GM19193 (cell line): ENCODE measurements around the gene TPST2.

Source experiments
- POLR2A ChIP-seq: IDR thresholded peaks from 4 replicates; pipeline ENCODE4 v1.6.1; 2011; ENCODE audit not compliant: insufficient read depth, insufficient read length; ENCODE audit errors: extremely low read depth

TPST2 gene

GRCh38 chr22:26576026-26576680 is 13.8 kb downstream of the TPST2 start:
- TF ChIP-seq POLR2A, result no peak

DNA sequence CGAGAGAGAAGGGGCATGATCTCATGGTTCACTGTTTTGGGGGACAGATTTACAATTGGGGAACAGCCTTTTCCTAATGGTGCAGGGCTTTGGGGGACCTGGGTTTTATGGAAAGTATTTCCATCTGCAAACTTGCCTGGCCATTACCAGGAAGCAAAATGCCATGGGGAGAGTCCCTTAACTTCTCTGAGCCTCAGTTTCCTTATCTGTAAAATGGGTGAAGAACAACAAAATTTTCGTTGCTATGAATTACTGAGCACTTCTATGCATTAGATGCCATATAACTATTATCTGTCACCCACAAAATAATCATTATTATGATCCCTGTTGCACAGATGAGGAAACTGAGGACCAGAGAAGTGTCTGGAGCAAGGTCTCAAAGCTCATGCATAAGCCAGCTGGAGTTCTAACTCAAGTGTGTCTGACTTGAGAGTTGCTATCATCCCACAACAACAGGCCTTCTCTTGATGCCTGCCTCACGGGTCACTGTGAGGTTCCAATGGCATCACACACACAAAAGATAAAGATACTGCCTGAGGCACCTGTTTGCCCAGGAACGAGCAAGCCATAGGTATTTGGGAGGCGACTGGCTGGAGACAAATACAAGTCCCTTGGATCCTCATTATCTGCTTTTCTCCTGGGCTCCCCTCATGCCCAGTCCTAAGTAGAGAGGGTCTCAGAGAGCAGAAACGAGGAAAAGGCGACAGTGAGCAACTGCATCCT is 15.8 kb downstream of the TPST2 start:
- no peak for TF ChIP-seq POLR2A

DNA sequence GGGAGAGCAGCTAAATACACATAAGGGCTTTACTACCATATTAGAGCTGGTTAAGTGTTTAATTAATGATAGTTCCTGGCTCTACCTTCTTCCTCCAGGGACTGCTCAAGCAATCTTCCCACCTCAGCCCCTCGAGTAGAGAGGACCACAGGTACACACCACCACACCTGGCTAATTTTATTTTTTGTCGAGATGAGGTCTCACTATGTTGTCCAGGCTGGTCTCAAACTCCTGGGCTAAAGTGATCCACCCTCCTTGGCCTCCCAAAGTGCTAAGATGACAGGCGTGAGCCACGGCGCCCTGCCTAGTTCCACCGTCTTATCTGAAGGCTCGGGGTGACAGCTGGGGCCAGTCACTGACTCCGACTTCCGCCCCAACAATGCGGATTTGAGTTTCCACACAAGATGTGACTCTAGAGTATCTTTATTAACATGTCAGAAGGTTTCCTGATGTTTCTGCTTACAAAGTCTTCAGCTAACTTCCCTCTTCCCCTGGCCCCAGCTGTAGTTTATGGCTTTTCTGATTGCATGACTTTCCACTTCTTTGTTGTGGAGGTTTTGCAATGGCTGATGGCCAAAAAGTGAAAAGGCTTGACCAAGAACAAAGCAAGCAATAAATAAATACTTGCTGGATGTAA is 16.8 kb downstream of the TPST2 start:
- TF ChIP-seq POLR2A, result no peak

- TF ChIP-seq POLR2A, result no peak
These were observed 18.9 kb downstream of the TPST2 start for GRCh38 chr22:26570864-26571525.

DNA sequence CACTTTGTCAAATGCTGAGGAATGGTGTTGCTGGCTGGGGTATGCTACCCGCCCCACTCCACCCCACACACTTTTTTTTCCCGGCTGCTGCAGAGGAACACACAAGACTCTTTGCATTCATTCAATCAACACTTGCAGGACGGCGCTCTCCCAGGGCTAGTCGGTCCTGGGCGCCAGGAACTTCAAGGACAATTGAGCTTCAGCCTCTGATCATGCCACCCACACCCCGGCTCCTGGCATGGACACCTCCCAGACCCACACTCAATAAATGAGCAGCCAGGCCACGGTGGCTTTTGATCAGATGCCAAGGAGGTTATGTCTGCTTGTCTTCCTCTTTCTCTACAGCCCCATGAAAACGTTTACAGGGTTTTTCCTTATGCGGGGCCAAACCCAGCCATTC is 19.8 kb downstream of the TPST2 start:
- no peak for TF ChIP-seq POLR2A

DNA sequence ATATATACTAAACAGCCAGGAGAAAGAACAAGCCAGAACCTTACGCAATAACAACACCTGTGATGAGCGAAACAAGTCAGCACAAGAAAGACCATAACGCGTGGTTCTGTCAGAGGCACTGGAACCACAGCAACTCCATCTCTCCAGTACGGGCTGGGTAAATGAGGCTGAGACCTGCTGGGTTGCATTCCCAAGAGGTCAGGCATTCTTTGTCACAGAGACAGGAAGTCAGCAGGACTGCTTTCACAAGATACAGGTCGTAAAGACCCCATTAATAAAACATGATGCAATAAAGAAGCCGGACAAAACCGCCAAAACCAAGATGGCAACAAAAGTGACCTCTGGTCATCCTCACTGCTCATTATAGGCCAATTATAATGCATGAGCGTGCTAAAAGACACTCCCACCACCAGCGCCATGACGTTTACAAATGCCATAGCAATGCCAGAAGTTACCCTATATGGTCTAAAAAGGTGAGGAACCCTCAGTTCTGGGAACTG is 21.7 kb downstream of the TPST2 start:
- no peak for TF ChIP-seq POLR2A

GRCh38 chr22:26567610-26568009 is 22.3 kb downstream of the TPST2 start:
- no peak for TF ChIP-seq POLR2A

DNA sequence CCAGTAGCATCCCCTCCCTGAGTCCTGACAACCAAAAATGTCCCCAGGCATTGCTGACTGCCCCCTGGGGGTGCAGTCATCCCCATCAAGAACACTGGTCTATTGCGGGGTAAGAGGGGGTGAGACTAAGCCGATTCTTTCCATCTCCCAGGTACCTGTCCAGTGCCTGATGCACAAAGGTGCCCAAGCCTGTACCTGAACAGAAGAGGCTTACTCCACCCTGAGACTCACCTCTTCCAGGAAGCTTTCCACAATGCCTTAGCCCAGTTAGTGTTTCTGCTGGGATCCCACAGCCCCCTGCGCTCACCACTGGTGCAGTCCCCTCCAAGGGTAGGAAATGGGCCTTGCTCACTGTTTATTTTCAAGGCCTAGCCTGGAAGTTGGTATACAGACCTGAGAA is 22.9 kb downstream of the TPST2 start:
- TF ChIP-seq POLR2A, result no peak

GRCh38 chr22:26565889-26566288 is 24.0 kb downstream of the TPST2 start:
- no peak for TF ChIP-seq POLR2A

DNA sequence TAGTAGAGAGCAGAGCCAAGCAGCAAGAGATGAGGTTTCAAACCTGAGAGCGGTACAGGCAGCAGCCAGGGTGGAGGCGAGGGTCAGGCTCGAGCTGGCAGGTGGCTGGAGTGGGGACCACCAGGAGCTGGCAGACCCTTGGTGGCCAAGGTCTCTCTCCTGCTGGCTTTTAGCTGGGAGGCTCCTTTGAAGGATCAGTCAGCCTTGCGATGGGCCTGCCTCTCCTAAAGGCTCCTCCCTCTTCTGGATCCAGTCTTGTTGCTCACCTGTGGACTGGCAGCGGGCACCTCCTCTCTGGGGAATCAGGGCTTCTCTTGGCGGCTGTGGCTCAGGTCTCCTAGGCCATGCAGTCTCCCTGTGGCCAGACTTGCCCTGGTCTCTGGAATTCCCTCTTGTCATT is 24.8 kb downstream of the TPST2 start:
- TF ChIP-seq POLR2A, result no peak

DNA sequence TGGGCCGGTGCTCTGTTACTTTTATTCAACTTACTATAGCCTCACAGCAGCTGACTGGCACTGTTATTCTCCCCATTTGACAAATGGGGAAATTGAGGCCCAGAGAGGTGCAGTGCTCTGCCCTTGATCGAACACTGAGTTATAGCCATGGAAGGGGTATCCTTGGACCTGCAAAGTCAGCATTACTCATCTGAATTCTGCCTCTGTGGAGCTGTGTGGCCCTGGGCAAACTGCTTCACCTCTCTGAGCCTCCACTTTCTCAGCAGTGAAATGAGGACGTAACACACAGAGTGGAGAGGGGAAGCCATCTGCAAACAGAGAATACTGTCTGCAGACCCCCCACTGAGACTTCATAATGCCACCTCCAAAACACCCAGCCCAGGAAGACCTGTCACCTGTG is 25.3 kb downstream of the TPST2 start:
- no peak for TF ChIP-seq POLR2A

- no peak for TF ChIP-seq POLR2A
These were observed 25.8 kb downstream of the TPST2 start for GRCh38 chr22:26564181-26564580.

GRCh38 chr22:26563022-26563421 is 26.9 kb downstream of the TPST2 start:
- TF ChIP-seq POLR2A, result no peak

DNA sequence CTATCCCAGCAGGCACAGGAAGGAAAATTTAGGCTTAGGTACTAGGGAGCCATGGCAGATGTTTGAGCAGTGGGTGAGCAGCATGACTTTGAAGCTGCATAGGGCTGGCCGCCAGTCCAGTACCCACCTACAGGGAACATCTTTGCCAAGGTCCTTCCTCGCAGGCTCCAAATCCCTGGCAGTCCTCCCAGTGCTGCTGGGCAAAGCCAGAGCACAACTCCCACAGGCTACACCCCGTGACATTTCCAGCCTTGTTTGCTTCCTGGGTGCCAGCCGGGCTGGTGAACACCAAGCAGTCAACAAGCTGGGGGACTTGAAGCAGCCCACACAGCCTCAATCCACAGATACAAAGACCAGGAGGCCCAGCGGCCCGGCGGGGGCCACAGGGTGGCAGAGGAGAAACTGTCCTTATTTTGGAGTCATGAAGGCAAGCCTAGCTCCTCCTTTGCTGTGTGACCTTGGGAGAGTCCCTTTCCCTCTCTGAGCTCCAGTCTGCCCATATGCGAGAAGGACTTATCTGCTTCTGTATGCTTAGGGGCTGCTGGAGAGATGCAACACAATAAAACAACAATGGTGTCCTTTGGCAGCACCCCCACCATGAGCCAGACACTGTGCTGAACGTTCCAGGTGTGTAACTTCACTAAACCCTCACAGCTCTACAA is 28.0 kb downstream of the TPST2 start:
- TF ChIP-seq POLR2A, result no peak
